ENCODE data around the gene SV2A. TPM values are rescaled to one million over a fixed set of nuclear protein-coding genes. Genes with fewer than 3 reads are reported as not detected.

SV2A gene
- total RNA-seq, 1 experiment from 2014 or later: 47.1 TPM

- TF ChIP-seq ZNF532 (CRISPR knock-in tag; IDR thresholded peaks at IDR 0.05; ENCODE audit: borderline replicate concordance) (peak; percentile 94), NFE2L1 (CRISPR knock-in tag; IDR thresholded peaks at IDR 0.05) (peak; percentile 68), SMAD3 (CRISPR knock-in tag; IDR thresholded peaks at IDR 0.05; ENCODE audit: borderline replicate concordance) (peak; percentile 96), CDX4 (CRISPR knock-in tag; IDR thresholded peaks at IDR 0.05; ENCODE audit: borderline replicate concordance) (peak; percentile 65; the same call in 1 of the 2 replicates), ZNF396 (CRISPR knock-in tag; IDR thresholded peaks at IDR 0.05; ENCODE audit: borderline replicate concordance) (no peak), E2F5 (CRISPR knock-in tag; IDR thresholded peaks at IDR 0.05) (peak; percentile 73), NR1H2 (CRISPR knock-in tag; IDR thresholded peaks at IDR 0.05) (peak; percentile 49; the same call in 1 of the 2 replicates), ETV6 (CRISPR knock-in tag; IDR thresholded peaks at IDR 0.05) (peak; percentile 33; the same call in 1 of the 2 replicates), ZNF423 (CRISPR knock-in tag; IDR thresholded peaks at IDR 0.05) (no peak), USF2 (CRISPR knock-in tag; IDR thresholded peaks at IDR 0.05) (no peak), JAZF1 (CRISPR knock-in tag; IDR thresholded peaks at IDR 0.05) (no peak), FOXP4 (CRISPR knock-in tag; IDR thresholded peaks at IDR 0.05) (no peak; the same call in 1 of the 2 replicates), NFYB (CRISPR knock-in tag; conservative IDR thresholded peaks at IDR 0.05; ENCODE audit: low read depth) (peak; percentile 85), RORB (CRISPR knock-in tag; IDR thresholded peaks at IDR 0.05) (no peak), HMGA2 (CRISPR knock-in tag; IDR thresholded peaks at IDR 0.05) (no peak), TEAD4 (CRISPR knock-in tag; IDR thresholded peaks at IDR 0.05) (peak; percentile 14; the same call in 1 of the 2 replicates), IRF2 (CRISPR knock-in tag; IDR thresholded peaks at IDR 0.05; ENCODE audit: borderline replicate concordance, low read depth) (peak; percentile 61; the same call in 1 of the 2 replicates), ZBTB21 (CRISPR knock-in tag; IDR thresholded peaks at IDR 0.05; ENCODE audit: borderline replicate concordance) (no peak), OVOL2 (CRISPR knock-in tag; IDR thresholded peaks at IDR 0.05; ENCODE audit: borderline replicate concordance) (no peak), HMGXB4 (CRISPR knock-in tag; IDR thresholded peaks at IDR 0.05) (no peak; the same call in 1 of the 2 replicates), MAX (CRISPR knock-in tag; IDR thresholded peaks at IDR 0.05) (peak; percentile 13; the same call in 1 of the 2 replicates), ATF1 (CRISPR knock-in tag; IDR thresholded peaks at IDR 0.05) (no peak)
- TF ChIP-seq, protein P1, sequence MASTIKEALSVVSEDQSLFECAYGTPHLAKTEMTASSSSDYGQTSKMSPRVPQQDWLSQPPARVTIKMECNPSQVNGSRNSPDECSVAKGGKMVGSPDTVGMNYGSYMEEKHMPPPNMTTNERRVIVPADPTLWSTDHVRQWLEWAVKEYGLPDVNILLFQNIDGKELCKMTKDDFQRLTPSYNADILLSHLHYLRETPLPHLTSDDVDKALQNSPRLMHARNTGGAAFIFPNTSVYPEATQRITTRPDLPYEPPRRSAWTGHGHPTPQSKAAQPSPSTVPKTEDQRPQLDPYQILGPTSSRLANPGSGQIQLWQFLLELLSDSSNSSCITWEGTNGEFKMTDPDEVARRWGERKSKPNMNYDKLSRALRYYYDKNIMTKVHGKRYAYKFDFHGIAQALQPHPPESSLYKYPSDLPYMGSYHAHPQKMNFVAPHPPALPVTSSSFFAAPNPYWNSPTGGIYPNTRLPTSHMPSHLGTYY (CRISPR knock-in tag; IDR thresholded peaks at IDR 0.05): peak; percentile 94
- TF ChIP-seq, protein P2, sequence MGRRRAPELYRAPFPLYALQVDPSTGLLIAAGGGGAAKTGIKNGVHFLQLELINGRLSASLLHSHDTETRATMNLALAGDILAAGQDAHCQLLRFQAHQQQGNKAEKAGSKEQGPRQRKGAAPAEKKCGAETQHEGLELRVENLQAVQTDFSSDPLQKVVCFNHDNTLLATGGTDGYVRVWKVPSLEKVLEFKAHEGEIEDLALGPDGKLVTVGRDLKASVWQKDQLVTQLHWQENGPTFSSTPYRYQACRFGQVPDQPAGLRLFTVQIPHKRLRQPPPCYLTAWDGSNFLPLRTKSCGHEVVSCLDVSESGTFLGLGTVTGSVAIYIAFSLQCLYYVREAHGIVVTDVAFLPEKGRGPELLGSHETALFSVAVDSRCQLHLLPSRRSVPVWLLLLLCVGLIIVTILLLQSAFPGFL (CRISPR knock-in tag; IDR thresholded peaks at IDR 0.05; ENCODE audit: borderline replicate concordance): peak; percentile 76; the same call in 1 of the 2 replicates
Observed at GRCh38 chr1:149886396-149887195, 31.0 kb downstream of the SV2A start (continued).
